NCI-H128 (cell line): ENCODE results near the gene SLC2A4RG.
"Not testable (repeated sequence)": the region's sequence is repeated elsewhere in the genome, so short reads cannot be mapped to it uniquely, and the experiment has no call there.

Source experiments
- DNase-seq: peaks from one replicate; lab custom pipeline; 2025; ENCODE audit not compliant: unreplicated experiment; lab: John Stamatoyannopoulos, UW

The SLC2A4RG gene

DNA sequence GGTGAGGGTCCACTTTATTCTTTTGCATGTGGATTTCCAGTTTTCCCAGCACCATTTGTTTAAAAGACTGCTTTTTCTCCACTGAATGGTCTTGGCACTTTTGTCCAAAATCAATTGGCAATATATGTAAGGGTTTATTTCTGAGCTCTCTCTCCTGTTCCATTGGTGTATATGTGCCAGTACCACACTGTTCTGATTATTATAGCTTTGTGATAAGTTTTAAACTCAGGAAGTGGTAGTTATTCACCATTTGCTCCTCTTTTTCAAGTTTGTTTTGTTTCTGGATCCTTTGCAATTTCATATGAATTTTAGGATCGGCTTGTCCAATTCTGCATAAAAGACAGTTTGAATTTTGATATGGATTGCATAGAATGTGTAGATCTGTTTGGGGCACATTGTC is 27.4 kb upstream of the SLC2A4RG start:
- no peak for DNase-seq

DNA sequence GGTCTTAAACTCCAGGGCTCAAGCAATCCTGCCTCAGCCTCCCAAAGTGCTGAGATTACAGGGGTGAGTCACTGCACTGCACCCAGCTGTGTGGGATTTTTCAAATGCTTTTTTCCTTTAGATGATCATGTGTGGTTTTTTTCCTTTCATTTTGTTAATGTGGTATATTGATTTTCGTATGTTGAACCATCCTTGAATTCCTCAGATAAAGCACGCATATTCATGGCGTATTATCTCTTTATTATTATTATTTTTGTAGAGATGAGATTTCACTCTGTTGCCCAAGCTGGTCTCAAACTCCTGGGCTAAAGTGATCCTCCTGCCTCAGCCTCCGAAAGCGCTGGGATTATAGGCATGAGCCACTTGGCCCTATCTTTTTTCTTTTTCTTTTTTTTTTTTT is 24.7 kb upstream of the SLC2A4RG start:
- DNase-seq, result no peak

GRCh38 chr20:63718996-63719395 is 20.6 kb upstream of the SLC2A4RG start:
- DNase-seq, result no peak

DNA sequence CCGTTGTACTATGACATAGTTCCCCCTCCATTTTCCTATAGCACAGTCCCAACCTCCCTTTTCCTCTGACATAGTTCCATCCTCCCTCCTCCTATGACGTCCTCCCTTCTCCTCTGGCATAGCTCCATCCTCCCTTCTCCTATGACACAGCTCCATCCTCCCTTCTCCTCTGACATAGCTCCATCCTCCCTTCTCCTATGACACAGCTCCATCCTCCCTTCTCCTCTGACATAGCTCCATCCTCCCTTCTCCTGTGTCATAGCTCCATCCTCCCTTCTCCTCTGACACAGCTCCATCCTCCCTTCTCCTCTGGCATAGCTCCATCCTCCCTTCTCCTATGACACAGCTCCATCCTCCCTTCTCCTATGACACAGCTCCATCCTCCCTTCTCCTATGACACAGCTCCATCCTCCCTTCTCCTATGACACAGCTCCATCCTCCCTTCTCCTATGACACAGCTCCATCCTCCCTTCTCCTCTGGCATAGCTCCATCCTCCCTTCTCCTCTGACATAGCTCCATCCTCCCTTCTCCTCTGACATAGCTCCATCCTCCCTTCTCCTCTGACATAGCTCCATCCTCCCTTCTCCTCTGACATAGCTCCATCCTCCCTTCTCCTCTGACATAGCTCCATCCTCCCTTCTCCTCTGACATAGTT is 16.5 kb upstream of the SLC2A4RG start:
- DNase-seq, result not testable (repeated sequence)

DNA sequence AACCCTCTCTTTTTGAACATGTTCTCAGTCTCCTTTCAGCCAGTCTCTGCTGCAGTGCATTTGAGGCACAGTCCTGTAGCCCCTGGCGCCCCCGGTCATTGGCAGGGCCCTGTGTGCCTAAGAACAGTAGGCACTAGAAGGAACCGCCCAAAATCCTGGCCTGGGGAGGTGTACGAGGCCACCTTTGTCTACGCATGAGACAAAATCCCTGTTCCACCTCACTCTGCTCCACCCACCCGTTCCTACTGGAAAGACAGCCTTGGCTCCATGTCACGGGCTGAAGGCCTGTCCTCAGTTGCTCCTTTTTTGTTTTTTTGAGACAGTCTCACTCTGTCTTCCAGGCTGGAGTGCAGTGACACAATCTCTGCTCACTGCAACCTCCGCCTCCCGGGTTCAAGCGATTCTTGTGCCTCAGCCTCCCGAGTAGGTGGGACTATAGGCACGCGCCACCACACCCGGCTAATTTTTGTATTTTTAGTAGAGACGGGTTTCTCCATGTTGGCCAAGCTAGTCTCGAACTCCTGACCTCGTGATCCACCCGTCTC is 9.3 kb upstream of the SLC2A4RG start:
- not testable (repeated sequence) for DNase-seq

- no peak for DNase-seq
Measured at GRCh38 chr20:63731410-63731809, 8.2 kb upstream of the SLC2A4RG start.

DNA sequence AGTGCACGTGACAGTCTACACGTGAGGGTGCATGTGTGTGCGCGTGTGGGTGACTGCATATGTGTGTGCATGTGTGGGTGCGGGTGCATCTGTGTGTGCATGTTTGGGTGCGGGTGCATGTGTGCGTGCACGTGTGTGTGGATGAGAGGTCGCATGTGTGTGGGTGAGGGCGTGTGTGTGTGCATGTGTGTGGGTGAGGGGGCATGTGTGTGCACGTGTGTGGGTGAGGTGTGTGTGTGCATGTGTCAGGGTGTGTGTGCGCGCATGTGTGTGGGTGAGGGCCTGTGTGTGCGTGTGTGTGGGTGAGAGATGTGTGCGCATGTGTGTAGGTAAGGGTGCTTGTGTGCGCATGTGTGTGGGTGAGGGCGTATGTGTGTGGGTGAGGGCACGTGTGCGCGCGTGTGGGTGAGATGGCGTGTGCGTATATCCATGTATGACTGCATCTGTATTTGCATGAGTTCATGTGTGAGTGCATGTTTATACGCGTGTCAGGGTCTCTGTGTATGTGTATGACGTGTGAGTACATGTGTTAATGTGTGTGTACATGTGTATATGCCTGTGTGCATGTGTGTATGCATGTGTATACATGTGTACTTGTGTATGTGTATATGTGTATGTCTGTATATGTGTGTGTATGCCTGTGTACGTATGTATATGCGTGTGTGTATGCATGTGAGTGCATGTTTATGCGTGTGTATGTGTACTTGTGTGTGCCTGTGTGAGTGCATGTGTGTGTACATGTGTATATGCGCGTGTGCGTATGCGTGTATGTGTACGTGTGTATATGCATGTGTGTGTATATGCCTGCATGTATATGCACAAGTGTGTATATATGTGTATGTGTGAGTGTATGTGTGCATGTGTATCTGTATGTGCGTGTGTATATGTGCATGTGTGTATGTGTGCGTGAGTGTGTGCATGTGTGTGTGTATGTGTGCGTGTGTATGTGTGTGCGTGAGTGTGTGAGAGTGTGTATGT is 7.2 kb upstream of the SLC2A4RG start:
- DNase-seq, result no peak

GRCh38 chr20:63733117-63733516 is 6.5 kb upstream of the SLC2A4RG start:
- DNase-seq, result no peak

DNA sequence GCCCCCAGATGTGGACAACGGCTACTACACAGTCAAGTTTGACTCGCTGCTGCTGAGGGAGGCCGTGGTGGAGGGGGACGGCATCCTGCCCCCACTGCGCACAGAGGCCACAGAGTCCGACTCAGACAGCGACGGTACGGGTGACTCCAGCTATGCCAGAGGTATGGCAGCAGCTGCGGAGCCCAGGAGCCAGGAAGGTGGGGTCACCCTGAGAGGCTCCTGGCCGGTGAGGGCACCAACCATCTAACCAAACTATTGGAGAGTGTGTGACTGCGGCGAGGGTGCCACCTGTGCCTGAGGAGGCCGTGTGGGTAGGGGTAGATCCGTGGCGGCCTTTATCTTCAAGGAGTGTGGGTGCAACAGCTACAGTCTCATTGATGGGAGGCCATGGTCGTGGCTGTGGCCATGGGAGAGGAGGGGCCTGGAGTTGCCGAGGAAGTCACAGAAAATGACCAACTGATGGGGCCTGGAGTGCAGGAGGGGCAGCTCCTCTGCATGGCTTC is 5.9 kb upstream of the SLC2A4RG start:
- DNase-seq, result no peak

GRCh38 chr20:63734111-63734945 is 5.2 kb upstream of the SLC2A4RG start:
- DNase-seq, result no peak

DNA sequence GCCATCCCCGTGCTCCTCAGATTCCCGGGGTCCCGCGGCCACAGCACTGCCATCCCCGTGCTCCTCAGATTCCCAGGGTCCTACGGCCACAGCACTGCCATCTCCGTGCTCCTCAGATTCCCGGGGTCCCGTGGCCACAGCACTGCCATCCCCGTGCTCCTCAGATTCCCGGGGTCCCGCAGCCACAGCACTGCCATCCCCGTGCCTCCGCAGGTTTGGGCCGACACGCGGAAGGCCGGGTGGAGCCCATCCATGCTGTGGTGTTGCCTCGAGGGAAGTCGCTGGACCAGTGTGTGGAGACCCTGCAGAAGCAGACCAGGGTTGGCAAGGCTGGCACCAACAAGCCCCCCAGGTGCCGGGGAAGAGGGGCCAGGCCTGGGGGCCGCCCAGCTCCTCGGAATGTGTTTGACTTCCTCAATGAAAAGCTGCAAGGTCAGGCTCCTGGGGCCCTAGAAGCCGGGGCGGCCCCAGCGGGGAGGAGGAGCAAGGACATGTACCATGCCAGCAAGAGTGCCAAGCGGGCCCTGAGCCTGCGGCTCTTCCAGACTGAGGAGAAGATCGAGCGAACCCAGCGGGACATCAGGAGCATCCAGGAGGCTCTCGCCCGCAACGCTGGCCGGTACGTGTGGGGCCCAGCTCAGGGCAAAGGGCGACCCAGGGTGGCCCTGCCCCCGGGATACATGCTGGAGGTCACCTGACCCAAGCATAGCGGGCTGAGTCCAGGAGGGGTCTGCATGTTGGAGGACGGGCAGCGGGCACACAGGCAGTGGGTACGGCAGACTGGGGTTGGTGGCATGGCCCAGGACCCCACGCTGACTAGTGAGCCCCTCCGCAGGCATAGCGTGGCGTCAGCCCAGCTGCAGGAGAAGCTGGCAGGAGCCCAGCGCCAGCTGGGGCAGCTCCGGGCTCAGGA is 4.4 kb upstream of the SLC2A4RG start:
- no peak for DNase-seq

DNA sequence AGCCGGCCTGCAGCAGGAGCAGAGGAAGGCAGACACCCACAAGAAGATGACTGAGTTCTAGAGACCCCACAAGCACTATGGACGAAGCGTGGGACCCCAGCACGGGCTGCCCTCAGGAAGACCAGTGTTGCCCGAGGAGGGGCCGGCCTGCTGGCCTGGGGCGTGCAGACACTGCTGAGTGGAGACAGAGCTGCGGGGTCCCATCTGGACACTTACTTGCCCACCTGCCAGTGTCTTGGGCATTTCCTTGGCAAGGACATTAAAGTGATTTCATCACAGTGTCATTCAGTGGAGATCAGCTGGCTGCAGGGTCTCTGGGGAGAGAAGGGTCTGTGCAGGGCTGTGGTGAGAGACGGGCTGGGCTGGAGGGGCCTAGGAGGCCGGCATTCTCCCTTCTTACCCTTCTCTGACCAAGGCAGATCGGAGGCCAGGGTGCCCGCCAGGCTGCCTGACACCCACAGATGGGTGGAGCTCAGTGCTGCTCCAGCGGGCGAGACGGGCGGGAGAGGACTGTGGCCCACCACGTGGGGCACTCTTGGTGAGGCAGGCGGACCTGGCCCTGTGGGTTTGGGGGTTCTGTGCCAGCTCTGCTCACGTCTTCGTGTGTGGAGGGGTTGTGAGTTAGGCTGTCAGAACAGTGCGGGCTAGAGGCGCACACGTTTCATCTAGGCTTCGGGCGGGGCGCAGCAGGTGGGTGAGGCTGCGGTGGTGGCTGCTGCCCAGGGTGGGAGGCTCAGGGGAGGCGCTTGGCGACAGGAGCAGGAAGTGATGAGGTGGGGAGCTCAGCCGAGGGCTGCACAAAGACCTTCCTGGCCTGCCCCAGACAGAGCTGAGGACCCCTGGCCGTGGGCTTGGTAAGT is 3.5 kb upstream of the SLC2A4RG start, which contains the start of gene LIME1:
Gene LIME1, plus strand, starts transcription at position 806 of the 860 bp plus-strand sequence. CDS start 886 bp downstream, outside the sequence.
- no peak for DNase-seq

GRCh38 chr20:63736893-63737694 is 2.5 kb upstream of the SLC2A4RG start:
- DNase-seq, result no peak

- no peak for DNase-seq
Measured at GRCh38 chr20:63737695-63737944, 2.0 kb upstream of the SLC2A4RG start.

- no peak for DNase-seq
Measured at GRCh38 chr20:63737945-63738686, 1.5 kb upstream of the SLC2A4RG start.

GRCh38 chr20:63738687-63739129 is 868 bp upstream of the SLC2A4RG start:
- DNase-seq, result no peak

GRCh38 chr20:63740070-63740626 is 572 bp downstream of the SLC2A4RG start:
- DNase-seq, result no peak
